Measurements from ENCODE around the gene RASGEF1B.

RASGEF1B gene

DNA sequence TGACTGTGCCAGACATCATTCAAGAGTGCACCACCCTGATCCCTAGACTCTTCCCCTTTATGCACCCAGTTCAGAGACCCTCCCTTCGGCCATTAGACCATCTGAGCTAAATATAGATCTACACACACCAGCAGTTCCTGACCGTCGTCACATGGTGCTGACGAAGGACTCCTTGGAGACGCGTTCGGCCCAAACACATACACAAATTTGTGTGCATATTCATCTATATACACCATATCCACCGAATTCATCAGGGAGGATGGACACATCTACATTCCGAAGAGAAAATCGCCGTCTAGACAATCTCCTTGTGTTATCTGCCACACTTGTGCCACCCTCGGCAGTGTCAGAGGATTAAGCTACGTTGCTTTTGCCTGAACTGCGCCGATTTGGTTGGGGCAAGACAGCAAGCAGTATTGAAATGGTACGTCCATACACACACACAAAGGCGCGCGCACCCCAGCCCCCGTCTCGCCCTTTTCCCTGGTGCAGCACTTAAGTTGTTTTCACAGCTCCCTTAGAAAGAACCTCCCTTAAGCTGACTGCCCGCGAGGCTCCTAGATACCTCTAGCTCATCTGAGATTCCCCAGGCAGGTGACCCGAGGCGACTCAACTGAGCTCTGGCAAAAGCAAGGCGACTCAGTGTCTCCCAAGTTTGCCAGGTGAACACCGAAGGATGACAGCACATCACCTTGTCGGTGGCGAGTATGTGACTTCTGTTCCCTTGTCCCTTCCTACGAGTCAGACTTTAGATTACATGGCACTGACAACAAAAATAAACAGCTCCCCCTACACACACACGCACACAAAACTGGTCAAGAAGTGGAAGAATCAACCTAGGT lies 1.0 kb downstream of the RASGEF1B start:
- Histone ChIP-seq H3K9ac (ENCODE audit: low read length) (peak overlapping the region; percentile 96), H3K4me1 (ENCODE audit: control insufficient read depth, insufficient read depth, low read length) (peaks cover 34% of the 10 kb centered on the region), H3K4me3 (ENCODE audit: low read length) (peak overlapping the region; percentile 97), H3K9me3 (ENCODE audit: control insufficient read depth, low read length) (no peaks in the 10 kb centered on the region), H3K36me3 (ENCODE audit: control insufficient read depth, insufficient read depth, low read length) (no peaks in the 10 kb centered on the region), H3K27me3 (ENCODE audit: control insufficient read depth, insufficient read depth, low read length) (no peaks in the 10 kb centered on the region)

DNA sequence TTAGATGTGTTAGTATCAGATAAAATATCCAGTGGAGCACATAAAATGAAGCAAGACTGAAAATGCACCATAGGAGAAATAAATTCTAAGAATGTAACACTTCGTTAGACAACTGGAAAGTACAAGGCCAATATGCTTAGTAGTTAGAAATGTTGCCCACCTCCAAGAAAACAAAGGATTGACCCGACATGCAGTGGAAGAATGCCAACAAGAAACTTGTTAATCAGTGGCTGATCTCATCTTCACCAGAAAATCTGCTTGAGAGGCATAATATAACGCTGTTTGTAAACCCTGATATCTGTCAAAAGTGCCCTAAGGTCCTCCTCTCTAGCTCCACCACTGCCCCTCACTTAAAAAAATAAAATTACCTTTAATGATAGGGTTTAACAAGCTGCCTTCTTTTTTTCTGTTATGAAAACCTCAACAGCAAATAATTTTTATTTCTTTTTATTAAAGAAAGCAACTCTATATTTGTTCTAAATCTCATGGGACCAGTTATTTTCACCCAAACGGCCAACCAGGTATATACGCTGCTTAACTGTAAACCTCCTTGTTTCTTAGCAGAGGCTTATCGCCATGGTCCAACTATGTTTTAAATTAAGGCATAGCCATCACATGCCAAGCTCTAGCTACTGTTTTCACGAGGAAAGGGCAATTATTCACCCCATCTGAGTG lies 1.8 kb downstream of the RASGEF1B start:
- Histone ChIP-seq H3K27me3 (ENCODE audit: control insufficient read depth, insufficient read depth, low read length) (no peaks in the 10 kb centered on the region), H3K9ac (ENCODE audit: low read length) (peak overlapping the region; percentile 96), H3K4me3 (ENCODE audit: low read length) (peak overlapping the region; percentile 97), H3K9me3 (ENCODE audit: control insufficient read depth, low read length) (no peaks in the 10 kb centered on the region), H3K36me3 (ENCODE audit: control insufficient read depth, insufficient read depth, low read length) (no peaks in the 10 kb centered on the region), H3K4me1 (ENCODE audit: control insufficient read depth, insufficient read depth, low read length) (peaks cover 40% of the 10 kb centered on the region)

DNA sequence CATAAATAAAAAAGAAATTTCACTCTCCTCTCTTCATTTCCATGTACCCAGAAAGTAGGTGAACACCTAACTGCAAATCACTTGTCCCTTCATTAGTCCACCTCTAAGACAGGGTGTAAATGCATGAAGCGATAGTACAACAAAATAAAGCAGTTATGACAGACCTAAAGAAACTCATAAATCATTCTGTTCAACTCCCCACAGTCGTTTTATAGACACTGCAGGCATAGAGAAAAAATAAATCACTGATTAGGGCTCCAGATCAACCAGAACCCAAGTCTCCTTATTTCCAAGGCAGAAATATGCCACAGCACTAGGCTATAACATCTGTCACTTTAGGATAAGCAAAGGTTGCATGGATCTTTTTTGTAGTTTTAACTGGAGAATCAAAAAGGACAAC lies 3.0 kb downstream of the RASGEF1B start:
- Histone ChIP-seq H3K4me3 (ENCODE audit: low read length) (no peak overlapping the region), H3K4me1 (ENCODE audit: control insufficient read depth, insufficient read depth, low read length) (peaks cover 43% of the 10 kb centered on the region), H3K9ac (ENCODE audit: low read length) (peak overlapping the region; percentile 24), H3K27me3 (ENCODE audit: control insufficient read depth, insufficient read depth, low read length) (no peaks in the 10 kb centered on the region), H3K36me3 (ENCODE audit: control insufficient read depth, insufficient read depth, low read length) (no peaks in the 10 kb centered on the region), H3K9me3 (ENCODE audit: control insufficient read depth, low read length) (no peaks in the 10 kb centered on the region)

DNA sequence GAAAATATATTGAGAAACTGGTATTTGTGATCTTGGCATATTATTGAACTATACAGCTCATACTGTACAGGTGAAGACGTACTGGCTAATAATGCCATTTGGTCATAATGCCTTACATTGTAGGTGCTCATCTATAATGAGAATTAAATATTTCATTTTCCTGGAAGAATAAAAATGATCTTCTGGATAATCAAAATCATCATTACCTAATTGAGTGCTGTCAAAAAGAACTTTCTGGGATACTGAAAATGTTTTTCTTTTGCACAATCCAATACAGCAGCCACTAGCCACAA lies 4.1 kb downstream of the RASGEF1B start:
- Histone ChIP-seq H3K9me3 (ENCODE audit: control insufficient read depth, low read length) (no peaks in the 10 kb centered on the region), H3K4me3 (ENCODE audit: low read length) (no peak overlapping the region), H3K4me1 (ENCODE audit: control insufficient read depth, insufficient read depth, low read length) (peaks cover 42% of the 10 kb centered on the region), H3K36me3 (ENCODE audit: control insufficient read depth, insufficient read depth, low read length) (no peaks in the 10 kb centered on the region), H3K9ac (ENCODE audit: low read length) (no peak overlapping the region), H3K27me3 (ENCODE audit: control insufficient read depth, insufficient read depth, low read length) (no peaks in the 10 kb centered on the region)

DNA sequence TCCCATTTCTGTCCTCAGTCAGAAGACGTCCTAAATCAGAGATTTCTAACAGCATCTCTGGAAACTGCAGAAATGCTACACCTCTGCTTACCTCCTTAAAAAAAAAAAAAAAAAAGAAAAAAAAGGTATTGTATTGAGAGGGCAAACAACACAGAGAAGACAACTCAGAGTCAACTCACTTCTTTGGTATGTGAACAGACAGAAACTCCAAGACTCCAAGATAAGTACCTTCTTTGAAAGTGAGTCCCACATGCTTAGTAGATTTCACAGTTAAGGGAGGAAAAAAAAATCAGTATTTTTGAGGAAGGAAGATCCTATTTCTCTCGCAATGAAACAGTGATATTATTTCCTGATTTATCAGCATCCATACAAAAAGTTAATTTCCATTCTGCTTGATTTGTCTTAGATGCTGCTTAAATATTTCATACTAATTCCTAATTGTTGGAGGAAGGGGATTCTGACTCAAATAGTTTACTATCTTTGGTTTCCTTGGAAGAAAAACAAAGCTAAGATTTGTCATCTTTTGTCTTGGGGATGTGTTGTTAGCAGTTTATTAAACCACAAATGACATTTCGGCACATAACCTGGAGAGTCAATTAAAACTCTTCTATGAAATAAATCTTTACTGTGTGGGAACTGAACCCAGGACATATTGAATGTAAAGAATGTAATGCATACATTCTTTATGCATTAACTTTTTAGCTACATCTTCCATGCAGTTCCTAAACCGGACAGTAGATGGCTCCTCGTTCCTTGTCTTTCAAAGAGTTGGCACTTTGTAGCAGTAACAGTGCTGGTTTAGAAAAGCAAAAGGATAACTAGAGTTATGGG lies 4.7 kb downstream of the RASGEF1B start:
- no peak overlapping the region for H3K4me3 ChIP-seq (ENCODE audit: low read length)
- H3K27me3 ChIP-seq (ENCODE audit: control insufficient read depth, insufficient read depth, low read length): no peaks in the 10 kb centered on the region
- no peaks in the 10 kb centered on the region for H3K36me3 ChIP-seq (ENCODE audit: control insufficient read depth, insufficient read depth, low read length)
- H3K4me1 ChIP-seq (ENCODE audit: control insufficient read depth, insufficient read depth, low read length): peaks cover 42% of the 10 kb centered on the region
- no peak overlapping the region for H3K9ac ChIP-seq (ENCODE audit: low read length)
- no peaks in the 10 kb centered on the region for H3K9me3 ChIP-seq (ENCODE audit: control insufficient read depth, low read length)

DNA sequence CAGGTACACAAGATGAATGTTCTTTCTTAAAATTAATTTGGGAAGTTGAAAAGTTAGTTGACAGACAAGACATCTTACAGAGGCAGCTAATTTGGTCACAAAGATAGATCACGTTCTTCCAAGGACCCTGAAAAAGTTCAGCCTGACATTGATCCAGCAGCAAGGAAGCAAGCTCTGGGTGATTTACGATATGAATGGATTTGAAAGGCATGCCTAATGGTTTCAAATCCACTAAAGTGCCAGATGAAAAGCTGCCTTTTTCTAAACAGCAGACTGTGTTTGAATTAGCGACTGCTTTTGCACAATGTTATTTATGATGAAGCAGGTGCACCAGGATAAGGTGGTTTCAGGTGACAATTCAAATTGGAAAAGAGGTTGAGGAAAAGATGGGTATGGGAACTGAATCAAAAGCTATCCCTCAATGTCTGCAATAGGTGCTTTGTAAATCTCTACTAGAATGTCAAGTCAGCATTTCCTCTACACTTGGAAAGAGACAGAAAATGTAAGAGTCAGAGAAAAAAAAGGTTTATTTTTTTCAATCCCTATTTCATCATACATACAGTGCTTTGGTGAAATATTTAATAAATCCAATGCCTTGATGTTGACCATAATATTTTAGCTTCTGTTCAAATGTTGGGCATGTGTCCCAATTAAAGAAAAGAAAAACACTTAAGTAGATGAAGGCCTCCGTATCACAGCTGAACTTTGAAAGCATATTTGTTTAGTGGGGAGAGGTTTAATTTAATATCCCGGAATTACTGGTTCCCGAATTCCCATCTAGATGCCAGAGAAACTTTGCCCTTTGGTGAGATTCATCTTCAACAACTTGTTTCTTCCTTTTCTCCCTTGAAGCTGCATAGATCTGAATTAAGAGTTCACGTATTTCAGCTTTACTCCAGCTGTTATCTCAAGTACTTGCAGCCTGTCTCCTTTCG lies 6.0 kb downstream of the RASGEF1B start:
- peaks cover 47% of the 10 kb centered on the region for H3K4me1 ChIP-seq (ENCODE audit: control insufficient read depth, insufficient read depth, low read length)

DNA sequence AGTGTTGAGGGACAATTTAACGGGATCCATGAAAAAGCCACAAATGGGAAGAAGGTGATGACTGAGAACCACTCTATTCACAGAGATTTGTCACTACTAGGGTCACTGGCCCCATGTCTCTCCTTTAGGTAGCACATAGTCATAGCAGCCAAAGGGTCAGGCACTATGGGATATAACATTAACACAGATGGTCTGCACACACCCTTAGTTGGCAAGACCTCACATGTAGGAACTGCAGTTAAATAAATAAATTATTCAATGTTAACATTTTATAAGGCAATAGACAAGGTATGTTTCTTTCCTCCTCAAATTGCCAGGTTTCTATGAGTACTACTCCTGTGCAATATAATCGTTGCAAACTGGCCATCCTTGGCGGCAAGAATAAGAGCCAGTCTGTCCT lies 10.9 kb downstream of the RASGEF1B start:
- Histone ChIP-seq H3K27me3 (ENCODE audit: control insufficient read depth, insufficient read depth, low read length) (no peaks in the 10 kb centered on the region), H3K36me3 (ENCODE audit: control insufficient read depth, insufficient read depth, low read length) (peaks cover 7% of the 10 kb centered on the region)

More for the DNA sequence above, 6.0 kb downstream of the RASGEF1B start:
- Histone ChIP-seq H3K9me3 (ENCODE audit: control insufficient read depth, low read length) (no peaks in the 10 kb centered on the region), H3K4me3 (ENCODE audit: low read length) (no peak overlapping the region), H3K27me3 (ENCODE audit: control insufficient read depth, insufficient read depth, low read length) (no peaks in the 10 kb centered on the region), H3K9ac (ENCODE audit: low read length) (no peak overlapping the region), H3K36me3 (ENCODE audit: control insufficient read depth, insufficient read depth, low read length) (no peaks in the 10 kb centered on the region)

DNA sequence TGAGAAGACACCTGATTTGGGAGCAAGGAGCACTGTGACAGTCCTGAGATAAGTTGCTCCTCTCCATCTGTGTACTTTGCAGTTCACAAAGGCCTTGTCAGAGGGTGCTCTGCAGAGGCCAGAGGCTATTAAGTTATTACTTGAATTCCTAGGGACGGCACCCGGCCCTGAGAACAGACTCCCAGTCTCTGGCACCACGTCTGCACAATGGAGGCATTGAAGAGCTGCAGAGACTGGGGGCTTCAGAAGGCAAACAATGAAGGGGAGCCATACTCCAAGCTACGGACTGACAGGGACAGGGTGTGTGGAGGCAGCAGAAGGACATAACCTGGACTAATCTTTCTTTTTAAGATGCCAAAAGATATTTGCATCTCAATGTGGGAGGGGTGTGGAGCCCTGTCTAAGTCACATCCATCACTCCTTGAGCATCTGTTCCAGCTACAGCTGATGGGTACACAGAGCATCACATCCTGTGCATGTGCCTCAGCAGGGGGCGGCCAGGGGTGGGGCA lies 11.5 kb downstream of the RASGEF1B start:
- Histone ChIP-seq H3K4me3 (ENCODE audit: low read length) (no peak overlapping the region), H3K9me3 (ENCODE audit: control insufficient read depth, low read length) (no peaks in the 10 kb centered on the region), H3K27me3 (ENCODE audit: control insufficient read depth, insufficient read depth, low read length) (no peaks in the 10 kb centered on the region), H3K9ac (ENCODE audit: low read length) (no peak overlapping the region), H3K4me1 (ENCODE audit: control insufficient read depth, insufficient read depth, low read length) (peaks cover 42% of the 10 kb centered on the region), H3K36me3 (ENCODE audit: control insufficient read depth, insufficient read depth, low read length) (peaks cover 10% of the 10 kb centered on the region)

More for the DNA sequence above, 10.9 kb downstream of the RASGEF1B start:
- Histone ChIP-seq H3K9ac (ENCODE audit: low read length) (no peak overlapping the region), H3K9me3 (ENCODE audit: control insufficient read depth, low read length) (no peaks in the 10 kb centered on the region), H3K4me1 (ENCODE audit: control insufficient read depth, insufficient read depth, low read length) (peaks cover 41% of the 10 kb centered on the region), H3K4me3 (ENCODE audit: low read length) (no peak overlapping the region)

DNA sequence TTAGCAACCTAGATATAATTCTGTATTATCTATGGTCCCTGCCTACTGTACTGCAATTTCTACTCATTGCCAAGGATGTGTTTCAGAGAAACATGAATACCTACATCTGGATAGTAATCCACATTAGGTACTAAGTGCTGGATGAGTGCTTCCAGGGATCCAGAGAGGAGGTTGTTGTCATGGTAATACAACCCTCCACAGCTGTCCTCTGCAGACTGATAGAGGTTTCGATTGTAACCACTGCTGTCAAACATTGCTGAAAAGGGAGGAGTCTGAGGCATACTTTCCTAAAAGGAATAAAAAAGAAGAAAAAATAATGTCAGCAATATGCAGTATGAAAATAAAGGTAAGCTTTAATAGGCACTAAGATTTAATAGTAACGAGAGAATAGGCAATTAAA lies 12.5 kb downstream of the RASGEF1B start:
- Histone ChIP-seq H3K9ac (ENCODE audit: low read length) (no peak overlapping the region), H3K9me3 (ENCODE audit: control insufficient read depth, low read length) (no peaks in the 10 kb centered on the region), H3K4me3 (ENCODE audit: low read length) (no peak overlapping the region), H3K36me3 (ENCODE audit: control insufficient read depth, insufficient read depth, low read length) (peaks cover 10% of the 10 kb centered on the region), H3K27me3 (ENCODE audit: control insufficient read depth, insufficient read depth, low read length) (no peaks in the 10 kb centered on the region), H3K4me1 (ENCODE audit: control insufficient read depth, insufficient read depth, low read length) (peaks cover 38% of the 10 kb centered on the region)

DNA sequence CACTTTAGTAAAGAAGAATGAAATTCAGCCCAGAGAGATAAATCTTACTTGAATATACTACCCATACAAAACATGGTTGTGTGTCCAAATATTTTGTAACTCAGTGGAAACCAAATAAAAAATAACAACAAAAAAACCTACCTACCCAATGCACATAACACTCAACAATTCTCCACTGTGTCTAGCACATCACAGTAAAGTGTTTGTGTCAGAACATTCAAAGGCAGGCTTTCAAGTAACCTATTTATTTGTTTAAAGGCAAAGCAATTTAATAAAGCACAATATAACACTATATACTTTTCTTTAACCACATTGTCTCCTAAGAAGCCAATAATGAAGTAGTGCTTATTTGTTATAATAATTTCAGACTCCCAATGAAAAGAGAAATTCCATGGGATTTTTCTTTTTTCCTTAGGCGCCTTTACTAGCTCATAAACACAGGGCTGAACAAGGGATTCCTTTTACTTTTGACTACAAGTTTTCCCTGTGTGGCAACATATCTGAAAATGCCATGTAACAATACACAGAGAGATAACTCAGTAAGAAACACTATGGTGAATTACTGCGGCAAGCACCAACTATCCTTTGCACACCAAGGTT lies 13.7 kb downstream of the RASGEF1B start:
- H3K27me3 ChIP-seq (ENCODE audit: control insufficient read depth, insufficient read depth, low read length): no peaks in the 10 kb centered on the region
- peaks cover 29% of the 10 kb centered on the region for H3K4me1 ChIP-seq (ENCODE audit: control insufficient read depth, insufficient read depth, low read length)
- H3K36me3 ChIP-seq (ENCODE audit: control insufficient read depth, insufficient read depth, low read length): peaks cover 10% of the 10 kb centered on the region
- H3K9ac ChIP-seq (ENCODE audit: low read length): no peak overlapping the region
- H3K9me3 ChIP-seq (ENCODE audit: control insufficient read depth, low read length): no peaks in the 10 kb centered on the region
- H3K4me3 ChIP-seq (ENCODE audit: low read length): no peak overlapping the region

DNA sequence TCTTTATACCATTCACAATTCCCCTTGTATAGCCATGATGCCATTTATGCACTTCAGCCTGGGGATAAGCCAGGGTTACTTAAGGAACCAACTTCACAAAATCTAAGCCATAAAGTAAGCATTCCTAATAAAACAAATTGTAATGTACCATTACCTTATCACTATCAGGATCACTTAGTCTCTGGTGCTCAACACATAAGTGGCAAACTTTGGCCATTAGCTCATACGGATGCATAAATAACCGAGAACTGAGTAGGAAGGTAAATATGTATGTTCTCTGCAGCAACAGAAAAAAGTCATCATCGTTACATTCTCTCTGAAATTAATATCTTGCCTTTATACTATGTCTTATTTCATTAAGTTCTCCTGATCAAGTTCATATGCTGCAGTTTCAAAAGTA lies 14.4 kb downstream of the RASGEF1B start:
- no peak overlapping the region for H3K4me3 ChIP-seq (ENCODE audit: low read length)
- H3K9me3 ChIP-seq (ENCODE audit: control insufficient read depth, low read length): no peaks in the 10 kb centered on the region
- H3K9ac ChIP-seq (ENCODE audit: low read length): no peak overlapping the region
- H3K4me1 ChIP-seq (ENCODE audit: control insufficient read depth, insufficient read depth, low read length): peaks cover 25% of the 10 kb centered on the region
- H3K36me3 ChIP-seq (ENCODE audit: control insufficient read depth, insufficient read depth, low read length): peaks cover 10% of the 10 kb centered on the region
- no peaks in the 10 kb centered on the region for H3K27me3 ChIP-seq (ENCODE audit: control insufficient read depth, insufficient read depth, low read length)

Data from mucosa of stomach (tissue), 1 donor.